ENCODE measurements around the gene HRAS. TPM values are rescaled to one million over a fixed set of nuclear protein-coding genes. Genes with fewer than 3 reads are reported as not detected.

The HRAS gene
- total RNA-seq, 5 donors from 2014 or later (not counting 1 experiment from before 2014, with no cell fraction given) = 27.6 to 53.4 (median 47.6) TPM

GRCh38 chr11:555227-555779 is 19.9 kb upstream of the HRAS start:
- H3K36me3 ChIP-seq (ENCODE audit: control insufficient read depth in 2 of 2, extremely low read depth in 1 of 2, insufficient read depth in 1 of 2, low read length in 1 of 2) = no peaks in the 10 kb centered on the region
- CTCF ChIA-PET = interaction anchor here (0.5 to 1.6 kb wide), 9 partner anchors 21 to 204 kb away, joined by 3 to 12 read pairs (median 4); partner anchors contain the start of genes PHRF1 (in 1 of the 2), TALDO1 (in 1 of the 2) and TMEM80 (in 1 of the 2)
- no peak overlapping the region for H3K27ac ChIP-seq (ENCODE audit: low read length)
- whole genome bisulfite sequencing (ENCODE audit: insufficient coverage) = under 1% methylated on average over 55 of the region's 57 CpGs
- peak in 1 of 35 experiments; percentile 40 for DNase-seq
- H3K4me1 ChIP-seq (ENCODE audit: control insufficient read depth in 1 of 2, extremely low read depth in 1 of 2, insufficient read depth in 2 of 2, low read length in 2 of 2) = peaks cover 2 to 35% of the 10 kb centered on the region in 2 experiments
- H3K4me1 Mint-ChIP-seq = peaks cover 12 to 15% (median 13%) of the 10 kb centered on the region in 3 donors
- H3K36me3 Mint-ChIP-seq = no peaks in the 10 kb centered on the region
- no peaks in the 10 kb centered on the region for H3K9me3 Mint-ChIP-seq
- POLR2A ChIA-PET = interaction anchor here in 1 of 2 donors (0.6 to 0.8 kb wide), 2 partner anchors 138 to 140 kb away, joined by 3 to 6 read pairs; partner anchors contain the start of gene DEAF1
- peaks cover 0 to 22% of the 10 kb centered on the region in 2 experiments for H3K27me3 ChIP-seq (replicated peaks in 1 of 2; ENCODE audit: control insufficient read depth in 2 of 2, extremely low read depth in 1 of 2, insufficient read depth in 2 of 2, low read length in 1 of 2)
- H3K4me3 ChIP-seq (ENCODE audit: control insufficient read depth in 1 of 2, extremely low read depth in 1 of 2, low read length in 1 of 2) = peak overlapping the region; percentile 40 to 52
- H3K4me3 Mint-ChIP-seq = peak overlapping the region; percentile 24 to 55 (median 34)
- H3K27ac Mint-ChIP-seq = no peak overlapping the region
- no peaks in the 10 kb centered on the region for H3K27me3 Mint-ChIP-seq
- peak; percentile 16 to 33 (median 23) for ATAC-seq (replicated peaks in 1 of 4)
- no peaks in the 10 kb centered on the region for H3K9me3 ChIP-seq

- no peak overlapping the region for H3K27ac ChIP-seq (ENCODE audit: low read length)
- H3K4me1 Mint-ChIP-seq = peaks cover 7 to 10% (median 8%) of the 10 kb centered on the region in 3 donors
Observed at GRCh38 chr11:554428-555226, 19.3 kb upstream of the HRAS start.

GRCh38 chr11:553988-554340 is 18.6 kb upstream of the HRAS start:
- 74% methylated on average over 8 of the region's 11 CpGs for WGBS (ENCODE audit: insufficient coverage)
- no peaks in the 10 kb centered on the region for H3K27me3 Mint-ChIP-seq
- peak overlapping the region in 1 of 3 donors; percentile 12 for H3K4me3 Mint-ChIP-seq
- Histone ChIP-seq H3K27me3 (replicated peaks in 1 of 2; ENCODE audit: control insufficient read depth in 2 of 2, extremely low read depth in 1 of 2, insufficient read depth in 2 of 2, low read length in 1 of 2) (peaks cover 0 to 24% of the 10 kb centered on the region in 2 experiments), H3K27ac (ENCODE audit: low read length) (no peak overlapping the region), H3K4me1 (ENCODE audit: control insufficient read depth in 1 of 2, extremely low read depth in 1 of 2, insufficient read depth in 2 of 2, low read length in 2 of 2) (peaks cover 2 to 24% of the 10 kb centered on the region in 2 experiments), H3K4me3 (ENCODE audit: control insufficient read depth in 1 of 2, extremely low read depth in 1 of 2, low read length in 1 of 2) (no peak overlapping the region), H3K36me3 (ENCODE audit: control insufficient read depth in 2 of 2, extremely low read depth in 1 of 2, insufficient read depth in 1 of 2, low read length in 1 of 2) (no peaks in the 10 kb centered on the region), H3K9me3 (no peaks in the 10 kb centered on the region)
- no peaks in the 10 kb centered on the region for H3K9me3 Mint-ChIP-seq
- ATAC-seq (replicated peaks in 1 of 4) = no peak
- no peak overlapping the region for H3K27ac Mint-ChIP-seq
- H3K4me1 Mint-ChIP-seq = peaks cover 1 to 8% (median 7%) of the 10 kb centered on the region in 3 donors
- no peaks in the 10 kb centered on the region for H3K36me3 Mint-ChIP-seq
- DNase-seq = no peak
- CTCF ChIA-PET = interaction anchor here (1.4 to 1.6 kb wide), 2 partner anchors 35 to 173 kb away, joined by 5 to 9 read pairs; no protein-coding TSS in a partner anchor
- POLR2A ChIA-PET = no interaction called here

More at GRCh38 chr11:554428-555226, 19.3 kb upstream of the HRAS start:
- Histone ChIP-seq H3K27me3 (replicated peaks in 1 of 2; ENCODE audit: control insufficient read depth in 2 of 2, extremely low read depth in 1 of 2, insufficient read depth in 2 of 2, low read length in 1 of 2) (peaks cover 0 to 23% of the 10 kb centered on the region in 2 experiments), H3K4me1 (ENCODE audit: control insufficient read depth in 1 of 2, extremely low read depth in 1 of 2, insufficient read depth in 2 of 2, low read length in 2 of 2) (peaks cover 2 to 28% of the 10 kb centered on the region in 2 experiments), H3K9me3 (no peaks in the 10 kb centered on the region), H3K36me3 (ENCODE audit: control insufficient read depth in 2 of 2, extremely low read depth in 1 of 2, insufficient read depth in 1 of 2, low read length in 1 of 2) (no peaks in the 10 kb centered on the region), H3K4me3 (ENCODE audit: control insufficient read depth in 1 of 2, extremely low read depth in 1 of 2, low read length in 1 of 2) (peak overlapping the region; percentile 28 to 40)
- H3K36me3 Mint-ChIP-seq = no peaks in the 10 kb centered on the region
- CTCF ChIA-PET = interaction anchor here (0.5 to 1.6 kb wide), 14 partner anchors 21 to 204 kb away, joined by 3 to 12 read pairs (median 4); partner anchors contain the start of genes PHRF1 (in 1 of the 2), TALDO1 (in 1 of the 2) and TMEM80 (in 1 of the 2)
- H3K9me3 Mint-ChIP-seq = no peaks in the 10 kb centered on the region
- peak; percentile 73 to 82 (median 78) for ATAC-seq (replicated peaks in 1 of 4)
- POLR2A ChIA-PET = interaction anchor here in 1 of 2 donors (0.6 to 0.8 kb wide), 2 partner anchors 139 to 140 kb away, joined by 3 to 6 read pairs; partner anchors contain the start of gene DEAF1
- H3K27ac Mint-ChIP-seq = no peak overlapping the region
- 27% methylated on average over 33 of the region's 60 CpGs for WGBS (ENCODE audit: insufficient coverage)
- H3K27me3 Mint-ChIP-seq = no peaks in the 10 kb centered on the region
- DNase-seq = peak; percentile 23 to 92 (median 66)
- H3K4me3 Mint-ChIP-seq = peak overlapping the region in 2 of 3 donors; percentile 55 to 62

- no peak overlapping the region for H3K27ac Mint-ChIP-seq
- 91% methylated on average over 23 of the region's 27 CpGs for WGBS (ENCODE audit: insufficient coverage)
- no peaks in the 10 kb centered on the region for H3K9me3 ChIP-seq
- H3K36me3 Mint-ChIP-seq = no peaks in the 10 kb centered on the region
- no peaks in the 10 kb centered on the region for H3K27me3 Mint-ChIP-seq
- POLR2A ChIA-PET = no interaction called here
- no peaks in the 10 kb centered on the region for H3K36me3 ChIP-seq (ENCODE audit: control insufficient read depth in 2 of 2, extremely low read depth in 1 of 2, insufficient read depth in 1 of 2, low read length in 1 of 2)
- H3K4me3 Mint-ChIP-seq = peak overlapping the region in 1 of 3 donors; percentile 56
- peaks cover 0 to 8% (median 7%) of the 10 kb centered on the region in 3 donors for H3K4me1 Mint-ChIP-seq
- ATAC-seq (replicated peaks in 1 of 4) (no peak), DNase-seq (no peak)
- CTCF ChIA-PET = interaction anchor here in 1 of 2 donors (1.6 kb wide), 1 partner anchor 174 kb away, joined by 5 read pairs; no protein-coding TSS in a partner anchor
- peaks cover 2 to 24% of the 10 kb centered on the region in 2 experiments for H3K4me1 ChIP-seq (ENCODE audit: control insufficient read depth in 1 of 2, extremely low read depth in 1 of 2, insufficient read depth in 2 of 2, low read length in 2 of 2)
- peaks cover 0 to 24% of the 10 kb centered on the region in 2 experiments for H3K27me3 ChIP-seq (replicated peaks in 1 of 2; ENCODE audit: control insufficient read depth in 2 of 2, extremely low read depth in 1 of 2, insufficient read depth in 2 of 2, low read length in 1 of 2)
- no peak overlapping the region for H3K27ac ChIP-seq (ENCODE audit: low read length)
- H3K4me3 ChIP-seq (ENCODE audit: control insufficient read depth in 1 of 2, extremely low read depth in 1 of 2, low read length in 1 of 2) = no peak overlapping the region
- H3K9me3 Mint-ChIP-seq = no peaks in the 10 kb centered on the region
Observed at GRCh38 chr11:553083-553987, 18.0 kb upstream of the HRAS start.

GRCh38 chr11:551596-551995 is 16.2 kb upstream of the HRAS start:
- no peaks in the 10 kb centered on the region for H3K9me3 ChIP-seq
- H3K4me3 ChIP-seq (ENCODE audit: control insufficient read depth in 1 of 2, extremely low read depth in 1 of 2, low read length in 1 of 2) = no peak overlapping the region
- ChIA-PET POLR2A (no interaction called here), CTCF (no interaction called here)
- DNase-seq (no peak), ATAC-seq (replicated peaks in 1 of 4) (no peak)
- Mint-ChIP-seq H3K27ac (no peak overlapping the region), H3K9me3 (no peaks in the 10 kb centered on the region), H3K4me3 (no peak overlapping the region), H3K4me1 (peaks cover 0 to 3% (median 2%) of the 10 kb centered on the region in 3 donors), H3K27me3 (no peaks in the 10 kb centered on the region), H3K36me3 (no peaks in the 10 kb centered on the region)
- H3K4me1 ChIP-seq (ENCODE audit: control insufficient read depth in 1 of 2, extremely low read depth in 1 of 2, insufficient read depth in 2 of 2, low read length in 2 of 2) = peaks cover 2 to 24% of the 10 kb centered on the region in 2 experiments
- H3K27ac ChIP-seq (ENCODE audit: low read length) = no peak overlapping the region
- peaks cover 0 to 23% of the 10 kb centered on the region in 2 experiments for H3K27me3 ChIP-seq (replicated peaks in 1 of 2; ENCODE audit: control insufficient read depth in 2 of 2, extremely low read depth in 1 of 2, insufficient read depth in 2 of 2, low read length in 1 of 2)
- H3K36me3 ChIP-seq (ENCODE audit: control insufficient read depth in 2 of 2, extremely low read depth in 1 of 2, insufficient read depth in 1 of 2, low read length in 1 of 2) = no peaks in the 10 kb centered on the region
- 92% methylated on average over 11 of the region's 12 CpGs for WGBS (ENCODE audit: insufficient coverage)
